MM.1S (cell line): ENCODE results near the gene GFPT1.

Experiments used
- DNase-seq: peaks from one replicate; pipeline ENCODE4 v3.0.0-alpha.2; 2015
- H2AFZ ChIP-seq: fragments of 300-600 bp; sonication (generic); 2 replicates; pipeline ENCODE4 v1.6.0; 2016; ENCODE audit warnings: antibody characterized with exemption, low read length
- H3F3A ChIP-seq: fragments of 300-600 bp; sonication (generic); 2 replicates; pipeline ENCODE4 v1.6.1; 2016; ENCODE audit warnings: mild to moderate bottlenecking, antibody characterized with exemption, low read length, moderate library complexity, mixed read lengths; ENCODE audit not compliant: insufficient read depth
- H3K27ac ChIP-seq: fragments of 300-600 bp; sonication (generic); 2 replicates; pipeline ENCODE4 v1.5.1; 2016; ENCODE audit warnings: mild to moderate bottlenecking, low read length
- H3K27me3 ChIP-seq: fragments of 300-600 bp; sonication (generic); replicated peaks from 2 replicates; pipeline ENCODE4 v1.6.0; 2016; ENCODE audit warnings: low read length; ENCODE audit not compliant: insufficient read depth
- H3K36me3 ChIP-seq: fragments of 300-600 bp; sonication (generic); replicated peaks from 2 replicates; pipeline ENCODE4 v1.6.1; 2016; ENCODE audit warnings: mild to moderate bottlenecking, low read length, mixed read lengths; ENCODE audit not compliant: insufficient read depth
- H3K4me1 ChIP-seq: fragments of 300-600 bp; sonication (generic); 2 replicates; pipeline ENCODE4 v1.6.1; 2016; ENCODE audit warnings: low read length, mixed read lengths
- H3K4me2 ChIP-seq: fragments of 300-600 bp; sonication (generic); 2 replicates; pipeline ENCODE4 v1.6.0; 2016; ENCODE audit warnings: low read depth, low read length
- H3K4me3 ChIP-seq: fragments of 300-600 bp; sonication (generic); 2 replicates; pipeline ENCODE4 v1.5.1; 2016; ENCODE audit warnings: low read length, mixed read lengths
- H3K79me2 ChIP-seq: fragments of 300-600 bp; sonication (generic); 2 replicates; pipeline ENCODE4 v1.6.1; 2016; ENCODE audit warnings: mixed run types, low read length, mixed read lengths
- H3K9ac ChIP-seq: fragments of 300-600 bp; sonication (generic); 2 replicates; pipeline ENCODE4 v1.6.1; 2016; ENCODE audit warnings: low read length, mixed read lengths
- H3K9me2 ChIP-seq: fragments of 300-600 bp; sonication (generic); replicated peaks from 2 replicates; pipeline ENCODE4 v1.6.1; 2016; ENCODE audit warnings: mild to moderate bottlenecking, low read length, mixed read lengths; ENCODE audit not compliant: insufficient read depth
- H3K9me3 ChIP-seq: fragments of 300-600 bp; sonication (generic); replicated peaks from 2 replicates; pipeline ENCODE4 v1.6.1; 2016; ENCODE audit warnings: mild to moderate bottlenecking, low read length, mixed read lengths; ENCODE audit not compliant: insufficient read depth
- H4K20me1 ChIP-seq: fragments of 300-600 bp; sonication (generic); 2 replicates; pipeline ENCODE4 v1.6.1; 2016; ENCODE audit warnings: mild to moderate bottlenecking, low read length, moderate library complexity, mixed read lengths; ENCODE audit not compliant: insufficient read depth
- EZH2 ChIP-seq: fragments of 300-600 bp; sonication (generic); optimal IDR thresholded peaks from 2 replicates; pipeline ENCODE3; 2017; ENCODE audit warnings: low read depth, mild to moderate bottlenecking, antibody characterized with exemption, low read length, mixed read lengths
- EZH2phosphoT487 ChIP-seq: fragments of 300-600 bp; sonication (generic); IDR thresholded peaks from 2 replicates; pipeline ENCODE4 v1.6.1; 2018; ENCODE audit warnings: antibody characterized with exemption, low read length
- TF ChIP-seq, protein P1 (sequence below): fragments of 300-600 bp; sonication (generic); IDR thresholded peaks from 2 replicates; pipeline ENCODE4 v1.5.1; 2016; ENCODE audit warnings: antibody characterized with exemption, low read length, mixed read lengths

Gene GFPT1

DNA sequence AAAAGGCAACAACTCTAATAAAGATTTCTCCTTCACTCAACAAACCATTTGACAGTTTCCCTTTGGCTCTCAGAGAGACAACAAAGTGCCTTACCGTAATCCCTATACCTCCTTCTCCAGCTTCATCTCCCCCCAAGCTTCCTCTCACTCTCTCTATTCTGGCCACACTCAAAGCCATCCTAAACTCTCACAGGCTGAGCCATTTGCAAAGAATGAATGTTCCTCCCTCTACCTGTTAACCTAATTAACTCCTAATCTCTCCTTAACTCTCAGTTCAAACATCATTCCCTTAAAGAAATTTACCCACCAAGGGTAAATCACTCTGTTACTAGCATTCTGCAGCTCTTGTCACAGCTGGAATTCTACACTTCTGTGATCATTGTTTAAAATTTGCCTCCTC lies 38.2 kb downstream of the GFPT1 start:
- Histone ChIP-seq H3K9me3 (no peaks in the 10 kb centered on the region), H3K9ac (no peak overlapping the region), H3K79me2 (0 out of 2 replicates have a peak, but pooled peaks cover 5% of the 10 kb centered on the region), H4K20me1 (no peaks in the 10 kb centered on the region), H3K27me3 (no peaks in the 10 kb centered on the region), H3F3A (no peaks in the 10 kb centered on the region), H3K4me1 (no peaks in the 10 kb centered on the region), H3K4me3 (no peak overlapping the region), H3K36me3 (peaks cover 7% of the 10 kb centered on the region; the same call in 1 of the 2 replicates), H3K27ac (no peak overlapping the region), H3K4me2 (no peak overlapping the region), H2AFZ (no peak overlapping the region), H3K9me2 (no peaks in the 10 kb centered on the region)
- DNase-seq = no peak
- TF ChIP-seq, protein P1, sequence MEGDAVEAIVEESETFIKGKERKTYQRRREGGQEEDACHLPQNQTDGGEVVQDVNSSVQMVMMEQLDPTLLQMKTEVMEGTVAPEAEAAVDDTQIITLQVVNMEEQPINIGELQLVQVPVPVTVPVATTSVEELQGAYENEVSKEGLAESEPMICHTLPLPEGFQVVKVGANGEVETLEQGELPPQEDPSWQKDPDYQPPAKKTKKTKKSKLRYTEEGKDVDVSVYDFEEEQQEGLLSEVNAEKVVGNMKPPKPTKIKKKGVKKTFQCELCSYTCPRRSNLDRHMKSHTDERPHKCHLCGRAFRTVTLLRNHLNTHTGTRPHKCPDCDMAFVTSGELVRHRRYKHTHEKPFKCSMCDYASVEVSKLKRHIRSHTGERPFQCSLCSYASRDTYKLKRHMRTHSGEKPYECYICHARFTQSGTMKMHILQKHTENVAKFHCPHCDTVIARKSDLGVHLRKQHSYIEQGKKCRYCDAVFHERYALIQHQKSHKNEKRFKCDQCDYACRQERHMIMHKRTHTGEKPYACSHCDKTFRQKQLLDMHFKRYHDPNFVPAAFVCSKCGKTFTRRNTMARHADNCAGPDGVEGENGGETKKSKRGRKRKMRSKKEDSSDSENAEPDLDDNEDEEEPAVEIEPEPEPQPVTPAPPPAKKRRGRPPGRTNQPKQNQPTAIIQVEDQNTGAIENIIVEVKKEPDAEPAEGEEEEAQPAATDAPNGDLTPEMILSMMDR = no peak
- TF ChIP-seq EZH2phosphoT487 (no peak), EZH2 (no peak)

DNA sequence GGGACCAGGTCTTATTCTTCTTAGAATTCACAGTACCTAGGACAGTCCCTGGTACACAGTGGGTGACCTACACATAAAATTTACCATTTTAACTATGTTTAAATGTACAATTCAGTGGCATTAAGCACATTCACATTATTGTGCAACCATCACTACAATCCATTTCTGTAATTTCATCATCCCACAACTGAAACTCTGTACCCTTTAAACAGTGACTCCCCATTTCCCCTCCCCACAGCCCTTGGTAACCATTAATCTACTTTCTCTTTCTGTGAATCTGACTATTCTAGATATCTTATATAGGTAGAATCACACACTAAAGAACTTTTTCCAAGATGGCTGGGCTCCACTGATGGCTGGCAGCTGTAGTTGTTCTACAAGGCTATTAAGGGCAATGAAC lies 41.6 kb downstream of the GFPT1 start:
- no peak for DNase-seq
- Histone ChIP-seq H4K20me1 (no peaks in the 10 kb centered on the region), H3K9ac (no peak overlapping the region), H3K27ac (no peak overlapping the region), H3K4me3 (no peak overlapping the region), H3K4me1 (no peaks in the 10 kb centered on the region), H3K27me3 (no peaks in the 10 kb centered on the region), H3K4me2 (no peak overlapping the region), H3K79me2 (peaks cover 3% of the 10 kb centered on the region; the same call in 1 of the 2 replicates), H3F3A (no peaks in the 10 kb centered on the region), H3K9me3 (no peaks in the 10 kb centered on the region), H3K36me3 (peaks cover 6% of the 10 kb centered on the region; the same call in 1 of the 2 replicates), H3K9me2 (no peaks in the 10 kb centered on the region), H2AFZ (no peak overlapping the region)
- TF ChIP-seq, protein P1 = no peak
- TF ChIP-seq EZH2phosphoT487 (no peak), EZH2 (no peak)

DNA sequence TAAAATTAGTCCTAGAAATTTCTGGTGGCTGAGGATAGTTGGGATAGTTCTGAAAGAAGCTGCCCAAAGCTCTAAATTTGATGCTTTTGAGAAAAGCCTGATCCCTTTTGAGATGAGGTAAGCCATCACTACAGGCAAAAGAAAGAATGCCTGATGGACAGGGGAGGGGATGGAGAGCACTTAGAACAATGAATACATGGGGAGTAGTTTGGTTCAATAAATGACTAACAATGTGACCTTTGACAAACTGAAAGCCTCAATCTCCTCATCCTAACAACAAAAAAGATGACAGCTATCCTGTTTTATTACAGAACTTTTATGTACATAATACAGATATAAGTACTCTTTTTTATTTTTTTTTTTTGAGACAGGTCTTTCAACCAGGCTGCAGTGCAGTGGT lies 42.7 kb downstream of the GFPT1 start:
- H3K9me3 ChIP-seq = no peaks in the 10 kb centered on the region
- H3K9ac ChIP-seq = no peak overlapping the region
- no peak overlapping the region for H3K27ac ChIP-seq
- no peaks in the 10 kb centered on the region for H3K9me2 ChIP-seq
- H3F3A ChIP-seq = no peaks in the 10 kb centered on the region
- H3K27me3 ChIP-seq = no peaks in the 10 kb centered on the region
- no peak overlapping the region for H2AFZ ChIP-seq
- DNase-seq = no peak
- no peak overlapping the region for H3K4me3 ChIP-seq
- no peaks in the 10 kb centered on the region; the same call in 1 of the 2 replicates for H3K36me3 ChIP-seq
- TF ChIP-seq, protein P1 = no peak
- no peak for TF ChIP-seq EZH2
- TF ChIP-seq EZH2phosphoT487 = no peak
- no peaks in the 10 kb centered on the region for H4K20me1 ChIP-seq
- no peak overlapping the region for H3K4me2 ChIP-seq
- H3K4me1 ChIP-seq = no peaks in the 10 kb centered on the region
- H3K79me2 ChIP-seq = peaks cover 3% of the 10 kb centered on the region; the same call in 1 of the 2 replicates
